Adrenal gland (tissue), 12 donors: ENCODE results near the gene SOX10. TPM values are rescaled to one million over a fixed set of nuclear protein-coding genes. Genes with fewer than 3 reads are reported as not detected.

Experiments
- DNase-seq, 7 donors: peaks; one replicate each; pipeline ENCODE4 v3.0.0-alpha.2; 2019 to 2020
- H3K27ac ChIP-seq, 5 donors: fragments of 200-600 bp; sonication (generic) in 4 of 5; 1 replicate in 3 of 5; 2 replicates in 2 of 5; pipeline versions ENCODE4 v1.5.1 to v1.8.0; 2016 to 2020; ENCODE audit warnings: mild to moderate bottlenecking in 1 of 5
- H3K27me3 ChIP-seq: fragments of 200-600 bp; 2 replicates; pipeline ENCODE4 v1.8.0; 2021
- H3K36me3 ChIP-seq, 2 donors: fragments of 200-600 bp; replicated peaks in 1 of 2; 1 replicate in 1 of 2; 2 replicates in 1 of 2; pipeline versions ENCODE4 v1.5.1 to v1.8.0; 2018 to 2022
- H3K4me1 ChIP-seq, 2 donors: fragments of 200-600 bp; replicated peaks in 1 of 2; 1 replicate in 1 of 2; 2 replicates in 1 of 2; pipeline versions ENCODE4 v1.5.1 to v1.8.0; 2018 to 2021
- H3K4me3 ChIP-seq, 4 donors: fragments of 200-600 bp; sonication (generic) in 3 of 4; one replicate each; pipeline ENCODE4 v1.5.1; 2016 to 2018
- H3K9me3 ChIP-seq, 3 donors: fragments of 200-600 bp; sonication (generic) in 1 of 3; replicated peaks in 1 of 3; 1 replicate in 2 of 3; 2 replicates in 1 of 3; pipeline versions ENCODE4 v1.5.1 to v1.8.0; 2016 to 2021
- CTCF ChIP-seq, 6 experiments: fragments of 450-650 bp in 4 of 6; fragments of 200-600 bp in 2 of 6; sonication (generic) in 1 of 6; IDR thresholded peaks; 1 replicate in 5 of 6; 2 replicates in 1 of 6; pipeline versions ENCODE4 v1.5.1 to v1.8.0; 2016 to 2021; ENCODE audit warnings: antibody characterized with exemption in 6 of 6, mild to moderate bottlenecking in 2 of 6, moderate library complexity in 1 of 6
- POLR2A ChIP-seq, 2 donors: fragments of 450-650 bp; IDR thresholded peaks; one replicate each; pipeline ENCODE4 v1.6.1; 2017; ENCODE audit warnings: antibody characterized with exemption in 2 of 2, mild to moderate bottlenecking in 2 of 2, moderate library complexity in 1 of 2
- WGBS, 4 donors: extraction: QIAGEN DNeasy Blood & Tissue Kit in 2 of 4; methylation state at CpG; one replicate each; pipeline versions ENCODE4 v1.1.5 to v1.1.7; 2013 to 2017; 5-methylcytosine and 5-hydroxymethylcytosine counted together
- intact Hi-C, 2 donors: fragments of 100-400 bp; cut with DNase I; formaldehyde crosslinking; loops; one replicate each; pipeline versions ENCODE4 v1.14.1 to v1.15.0; 2022 to 2023
- polyA plus RNA-seq, 3 donors: library from polyadenylated mRNA; stranded (reverse); fragments of 200-250 nt in 2 of 3; fragments of 350-450 nt in 1 of 3; fragmentation: Illumina TruSeq in 1 of 3; extraction: RNeasy Lipid Tissue Mini Kit (QIAGEN cat#74804) in 1 of 3; gene quantifications; one replicate each; pipeline ENCODE4 v1.2.3, GENCODE V29; 2013 to 2014
- total RNA-seq, 9 donors: library from RNA; depleted of rRNA in 4 of 9; stranded (reverse); fragments of >200 nt in 4 of 9; fragments of 120-200 nt in 1 of 9; fragmentation: NEBNext Ultra II Directional in 1 of 9; extraction: Animal tissue kit (Norgen Biotek cat#: 25700) in 1 of 9; gene quantifications; one replicate each; pipeline versions ENCODE4 v1.1.0 to v1.2.4, GENCODE V29; 2013 to 2023
- donor health status: healthy with polysubstance abuse.
- donor health status: Bipolar disorder and iron deficiency.
- donor health status: DM: yes; HTN: yes; CAD: no.
- donor health status: DM: no; HTN: no; CAD: no.
- donor health status: DM: no; HTN: no; CAD: no.
- donor health status: DM: yes; HTN: yes; CAD: no.

SOX10 gene
- total and polyA plus RNA-seq, 12 donors = 0.16 to 5.4 (median 0.78) TPM; not detected in 1

GRCh38 chr22:37985751-37986281 lies 1.5 kb upstream of the SOX10 start:
- H3K4me1 ChIP-seq = no peaks in the 10 kb centered on the region
- 59 to 68% (median 63%) methylated on average over 24 to 27 of the region's 27 CpGs for WGBS, 4 donors
- peak in 3 of 7 donors; percentile 36 to 58 (median 39) for DNase-seq
- no peaks in the 10 kb centered on the region for H3K27me3 ChIP-seq
- no peaks in the 10 kb centered on the region for H3K9me3 ChIP-seq
- H3K36me3 ChIP-seq = no peaks in the 10 kb centered on the region
- H3K4me3 ChIP-seq = no peak overlapping the region
- intact Hi-C loops = no loop called here
- TF ChIP-seq CTCF (IDR thresholded peaks at IDR 0.05) (no peak), POLR2A (IDR thresholded peaks at IDR 0.05) (no peak)
- no peak overlapping the region for H3K27ac ChIP-seq

GRCh38 chr22:37985050-37985585 lies 763 bp upstream of the SOX10 start:
- no peak for TF ChIP-seq CTCF (IDR thresholded peaks at IDR 0.05)
- no peak for TF ChIP-seq POLR2A (IDR thresholded peaks at IDR 0.05)
- no peak overlapping the region for H3K27ac ChIP-seq
- WGBS, 4 donors = 85 to 89% (median 87%) methylated on average over 9 of the region's 9 CpGs
- intact Hi-C loops = no loop called here
- H3K4me3 ChIP-seq = no peak overlapping the region
- DNase-seq = no peak
- H3K36me3 ChIP-seq = no peaks in the 10 kb centered on the region
- no peaks in the 10 kb centered on the region for H3K27me3 ChIP-seq
- H3K9me3 ChIP-seq = no peaks in the 10 kb centered on the region
- no peaks in the 10 kb centered on the region for H3K4me1 ChIP-seq

GRCh38 chr22:37982938-37983859 lies 1.2 kb downstream of the SOX10 start:
- no peaks in the 10 kb centered on the region for H3K4me1 ChIP-seq
- H3K4me3 ChIP-seq = no peak overlapping the region
- DNase-seq = no peak
- H3K9me3 ChIP-seq = no peaks in the 10 kb centered on the region
- WGBS, 4 donors = 60 to 79% (median 71%) methylated on average over 18 to 84 of the region's 84 CpGs
- H3K36me3 ChIP-seq = no peaks in the 10 kb centered on the region
- no peak for TF ChIP-seq POLR2A (IDR thresholded peaks at IDR 0.05)
- TF ChIP-seq CTCF (IDR thresholded peaks at IDR 0.05) = no peak
- no peak overlapping the region for H3K27ac ChIP-seq
- H3K27me3 ChIP-seq = no peaks in the 10 kb centered on the region
- intact Hi-C loops = no loop called here

GRCh38 chr22:37982151-37982785 lies 2.1 kb downstream of the SOX10 start:
- Histone ChIP-seq H3K4me3 (no peak overlapping the region), H3K4me1 (no peaks in the 10 kb centered on the region), H3K27ac (no peak overlapping the region), H3K9me3 (no peaks in the 10 kb centered on the region), H3K36me3 (no peaks in the 10 kb centered on the region), H3K27me3 (no peaks in the 10 kb centered on the region)
- intact Hi-C loops = no loop called here
- WGBS, 4 donors = 87 to 92% (median 89%) methylated on average over 8 of the region's 8 CpGs
- no peak for TF ChIP-seq CTCF (IDR thresholded peaks at IDR 0.05)
- TF ChIP-seq POLR2A (IDR thresholded peaks at IDR 0.05) = no peak
- DNase-seq = no peak
